HepG2 (cell line): ENCODE data around the gene FBLN7. TPM values are rescaled to one million over a fixed set of nuclear protein-coding genes. Genes with fewer than 3 reads are reported as not detected.
A peak's percentile ranks its signal among the peaks of the same experiment; 100 is the strongest.

Source experiments
- IRF2 ChIP-seq: IDR thresholded peaks from 2 replicates; pipeline ENCODE4 v1.6.1; 2018; ENCODE audit warnings: missing genetic modification reagents, missing compliant biosample characterization
- MIER2 ChIP-seq: IDR thresholded peaks from 2 replicates; pipeline ENCODE4 v1.6.1; 2016; ENCODE audit warnings: missing biosample characterization, missing genetic modification reagents
- ZNF788 ChIP-seq: sonication (generic); formaldehyde crosslinking; IDR thresholded peaks from 2 replicates; pipeline ENCODE4 v1.5.0; 2020; ENCODE audit warnings: mild to moderate bottlenecking, missing genetic modification reagents, borderline replicate concordance
- polyA plus RNA-seq, 8 experiments: library from polyadenylated mRNA; depleted of rRNA in 3 of 8; stranded (reverse) in 7 of 8; unstranded in 1 of 8; fragments of >200 nt; fragmentation: Illumina TruSeq in 4 of 8; extraction: Trizol in 4 of 8; gene quantifications; 2 replicates each; pipeline versions ENCODE4 v1.2.1 to v1.2.3, GENCODE V29; 2011 to 2016; ENCODE audit warnings: low read depth in 4 of 8, missing spikeins in 1 of 8, mixed read lengths in 1 of 8; ENCODE audit not compliant: insufficient read depth in 1 of 8
- total RNA-seq, 5 experiments: library from RNA; depleted of rRNA; stranded (reverse); fragments of >200 nt; fragmentation: Illumina TruSeq; extraction: Trizol; gene quantifications; 2 replicates each; pipeline ENCODE4 v1.2.3, GENCODE V29; 2016; ENCODE audit warnings: low read depth in 1 of 5
- TF ChIP-seq, protein P1 (sequence below): sonication (generic); formaldehyde crosslinking; IDR thresholded peaks from 2 replicates; pipeline ENCODE4 v1.4.0; 2020; ENCODE audit warnings: missing genetic modification reagents, borderline replicate concordance
- TF ChIP-seq, protein P2 (sequence below): conservative IDR thresholded peaks from 2 replicates; pipeline ENCODE4 v1.6.1; 2018; ENCODE audit warnings: missing genetic modification reagents
- TF ChIP-seq, protein P3 (sequence below): sonication (generic); formaldehyde crosslinking; IDR thresholded peaks from 2 replicates; pipeline ENCODE4 v1.4.0; 2020; ENCODE audit warnings: missing genetic modification reagents, low read depth, mild to moderate bottlenecking, borderline replicate concordance

The FBLN7 gene
- total and polyA plus RNA-seq, 2 of the 13 experiments (the other 11 are each of a cell fraction or from before 2014, with no cell fraction given) = 1.4 to 2.3 TPM

DNA sequence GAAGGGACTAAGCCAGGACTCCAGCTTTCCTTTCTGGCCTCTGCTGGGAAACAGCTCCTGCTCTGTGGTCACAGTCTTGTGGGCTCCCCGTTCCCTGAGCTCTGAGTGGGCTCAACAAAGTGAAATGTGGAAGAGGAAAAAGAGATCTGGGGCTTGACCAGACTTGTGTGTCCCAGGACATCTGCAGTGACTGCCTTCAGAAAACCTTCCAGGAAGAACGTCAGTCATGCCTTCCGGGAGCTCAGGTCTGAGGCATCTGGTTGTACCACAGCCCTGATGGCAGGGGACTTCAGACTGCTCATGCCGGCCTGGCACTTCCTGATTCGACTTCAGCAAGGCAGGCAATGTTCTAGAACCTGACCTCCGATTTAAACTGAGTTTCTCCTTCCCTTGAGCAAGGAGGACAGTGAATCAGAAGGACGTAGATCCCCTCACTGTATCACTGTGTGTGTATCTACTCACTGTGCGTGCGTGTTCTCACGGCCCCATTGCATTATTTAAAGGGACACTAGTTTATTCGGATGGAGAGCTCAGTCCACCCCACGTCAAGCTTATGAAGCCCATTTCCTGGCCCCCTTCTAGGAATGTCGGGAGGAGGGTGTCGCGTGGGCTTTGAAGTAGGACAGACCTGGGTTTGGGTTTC lies 548 bp upstream of the FBLN7 start (continued):
- TF ChIP-seq, protein P1, sequence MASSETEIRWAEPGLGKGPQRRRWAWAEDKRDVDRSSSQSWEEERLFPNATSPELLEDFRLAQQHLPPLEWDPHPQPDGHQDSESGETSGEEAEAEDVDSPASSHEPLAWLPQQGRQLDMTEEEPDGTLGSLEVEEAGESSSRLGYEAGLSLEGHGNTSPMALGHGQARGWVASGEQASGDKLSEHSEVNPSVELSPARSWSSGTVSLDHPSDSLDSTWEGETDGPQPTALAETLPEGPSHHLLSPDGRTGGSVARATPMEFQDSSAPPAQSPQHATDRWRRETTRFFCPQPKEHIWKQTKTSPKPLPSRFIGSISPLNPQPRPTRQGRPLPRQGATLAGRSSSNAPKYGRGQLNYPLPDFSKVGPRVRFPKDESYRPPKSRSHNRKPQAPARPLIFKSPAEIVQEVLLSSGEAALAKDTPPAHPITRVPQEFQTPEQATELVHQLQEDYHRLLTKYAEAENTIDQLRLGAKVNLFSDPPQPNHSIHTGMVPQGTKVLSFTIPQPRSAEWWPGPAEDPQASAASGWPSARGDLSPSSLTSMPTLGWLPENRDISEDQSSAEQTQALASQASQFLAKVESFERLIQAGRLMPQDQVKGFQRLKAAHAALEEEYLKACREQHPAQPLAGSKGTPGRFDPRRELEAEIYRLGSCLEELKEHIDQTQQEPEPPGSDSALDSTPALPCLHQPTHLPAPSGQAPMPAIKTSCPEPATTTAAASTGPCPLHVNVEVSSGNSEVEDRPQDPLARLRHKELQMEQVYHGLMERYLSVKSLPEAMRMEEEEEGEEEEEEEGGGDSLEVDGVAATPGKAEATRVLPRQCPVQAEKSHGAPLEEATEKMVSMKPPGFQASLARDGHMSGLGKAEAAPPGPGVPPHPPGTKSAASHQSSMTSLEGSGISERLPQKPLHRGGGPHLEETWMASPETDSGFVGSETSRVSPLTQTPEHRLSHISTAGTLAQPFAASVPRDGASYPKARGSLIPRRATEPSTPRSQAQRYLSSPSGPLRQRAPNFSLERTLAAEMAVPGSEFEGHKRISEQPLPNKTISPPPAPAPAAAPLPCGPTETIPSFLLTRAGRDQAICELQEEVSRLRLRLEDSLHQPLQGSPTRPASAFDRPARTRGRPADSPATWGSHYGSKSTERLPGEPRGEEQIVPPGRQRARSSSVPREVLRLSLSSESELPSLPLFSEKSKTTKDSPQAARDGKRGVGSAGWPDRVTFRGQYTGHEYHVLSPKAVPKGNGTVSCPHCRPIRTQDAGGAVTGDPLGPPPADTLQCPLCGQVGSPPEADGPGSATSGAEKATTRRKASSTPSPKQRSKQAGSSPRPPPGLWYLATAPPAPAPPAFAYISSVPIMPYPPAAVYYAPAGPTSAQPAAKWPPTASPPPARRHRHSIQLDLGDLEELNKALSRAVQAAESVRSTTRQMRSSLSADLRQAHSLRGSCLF (CRISPR knock-in tag) = no peak
- TF ChIP-seq, protein P2, sequence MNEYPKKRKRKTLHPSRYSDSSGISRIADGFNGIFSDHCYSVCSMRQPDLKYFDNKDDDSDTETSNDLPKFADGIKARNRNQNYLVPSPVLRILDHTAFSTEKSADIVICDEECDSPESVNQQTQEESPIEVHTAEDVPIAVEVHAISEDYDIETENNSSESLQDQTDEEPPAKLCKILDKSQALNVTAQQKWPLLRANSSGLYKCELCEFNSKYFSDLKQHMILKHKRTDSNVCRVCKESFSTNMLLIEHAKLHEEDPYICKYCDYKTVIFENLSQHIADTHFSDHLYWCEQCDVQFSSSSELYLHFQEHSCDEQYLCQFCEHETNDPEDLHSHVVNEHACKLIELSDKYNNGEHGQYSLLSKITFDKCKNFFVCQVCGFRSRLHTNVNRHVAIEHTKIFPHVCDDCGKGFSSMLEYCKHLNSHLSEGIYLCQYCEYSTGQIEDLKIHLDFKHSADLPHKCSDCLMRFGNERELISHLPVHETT = no peak
- TF ChIP-seq IRF2 (CRISPR knock-in tag) = no peak
- no peak for TF ChIP-seq ZNF788 (CRISPR knock-in tag)
- TF ChIP-seq MIER2 (CRISPR knock-in tag) = no peak
- TF ChIP-seq, protein P3, sequence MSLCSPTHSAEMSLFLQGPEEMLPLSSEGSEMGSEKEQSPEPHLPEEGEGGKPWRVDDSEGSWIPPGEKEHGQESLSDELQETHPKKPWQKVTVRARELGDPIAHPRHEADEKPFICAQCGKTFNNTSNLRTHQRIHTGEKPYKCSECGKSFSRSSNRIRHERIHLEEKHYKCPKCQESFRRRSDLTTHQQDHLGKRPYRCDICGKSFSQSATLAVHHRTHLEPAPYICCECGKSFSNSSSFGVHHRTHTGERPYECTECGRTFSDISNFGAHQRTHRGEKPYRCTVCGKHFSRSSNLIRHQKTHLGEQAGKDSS = peak; percentile 41; the same call in 1 of the 2 replicates
